ENCODE results near the gene HNRNPA1L2.
"Not testable (repeated sequence)": the region's sequence is repeated elsewhere in the genome, so short reads cannot be mapped to it uniquely, and the experiment has no call there.

GRCh38 chr13:52603316-52603715, 38.9 kb upstream of the HNRNPA1L2 start:
- TF ChIP-seq ATF2 (CRISPR knock-in tag; IDR thresholded peaks at IDR 0.05; ENCODE audit: borderline replicate concordance, low read depth); ZBTB21 (CRISPR knock-in tag; IDR thresholded peaks at IDR 0.05; ENCODE audit: borderline replicate concordance); ZBTB43 (CRISPR knock-in tag; IDR thresholded peaks at IDR 0.05); CTCF (IDR thresholded peaks at IDR 0.05); PRDM15 (CRISPR knock-in tag; IDR thresholded peaks at IDR 0.05); ZNF281 (CRISPR knock-in tag; IDR thresholded peaks at IDR 0.05); ZNF138 (CRISPR knock-in tag; conservative IDR thresholded peaks at IDR 0.05); MAX (CRISPR knock-in tag; IDR thresholded peaks at IDR 0.05); FOXK1 (CRISPR knock-in tag; IDR thresholded peaks at IDR 0.05); ATF3 (CRISPR knock-in tag; conservative IDR thresholded peaks at IDR 0.05); TCF7 (CRISPR knock-in tag; IDR thresholded peaks at IDR 0.05; ENCODE audit: low read depth); ZNF232 (CRISPR knock-in tag; IDR thresholded peaks at IDR 0.05): not testable (repeated sequence)

Measured in WTC11 (cell line).